Cardiac muscle cell (in vitro differentiated cells and primary cell): ENCODE measurements around the gene BNC2. TPM values are rescaled to one million over a fixed set of nuclear protein-coding genes. Genes with fewer than 3 reads are reported as not detected.

Experiments used
- DNase-seq, 2 donors: peaks; one replicate each; pipeline versions ENCODE4 v3.0.0 to v3.0.0-alpha.2; 2010 to 2017; ENCODE audit warnings: low read depth in 1 of 2, low spot score in 1 of 2
- H3K27ac ChIP-seq: fragments of 200-600 bp; sonication (generic); 2 replicates; pipeline ENCODE4 v1.5.1; 2016
- H3K27me3 ChIP-seq: fragments of 200-600 bp; sonication (generic); 2 replicates; pipeline ENCODE4 v1.6.0; 2016; ENCODE audit warnings: control low read depth
- H3K36me3 ChIP-seq: fragments of 200-600 bp; sonication (generic); 2 replicates; pipeline ENCODE4 v1.5.1; 2016; ENCODE audit warnings: control low read depth
- H3K4me1 ChIP-seq: fragments of 200-600 bp; sonication (generic); 2 replicates; pipeline ENCODE4 v1.8.1; 2017; ENCODE audit warnings: low read depth, mild to moderate bottlenecking, mixed run types
- H3K4me3 ChIP-seq: fragments of 200-600 bp; sonication (generic); 2 replicates; pipeline ENCODE4 v1.5.1; 2016; ENCODE audit warnings: mild to moderate bottlenecking
- H3K9me3 ChIP-seq: fragments of 200-600 bp; sonication (generic); 2 replicates; pipeline ENCODE4 v1.5.1; 2017; ENCODE audit warnings: low read depth, mild to moderate bottlenecking, control low read depth
- polyA plus RNA-seq: library from polyadenylated mRNA; unstranded; fragments of >200 nt; fragmentation: Nextera tagmentation; extraction: Ambion mirVana; gene quantifications from 2 replicates; pipeline ENCODE4 v1.2.1, GENCODE V29; 2016
- total RNA-seq: library from RNA; depleted of rRNA; stranded (reverse); fragments of >200 nt; gene quantifications from 2 replicates; pipeline ENCODE4 v1.2.3, GENCODE V29; 2016
- TF ChIP-seq, protein P1 (sequence below): IDR thresholded peaks from 2 replicates; pipeline ENCODE4 v1.5.1; 2012; ENCODE audit warnings: low read depth, mild to moderate bottlenecking, low read length

BNC2 gene
- total and polyA plus RNA-seq, 2 experiments from 2014 or later: 0.54 to 0.55 TPM

DNA sequence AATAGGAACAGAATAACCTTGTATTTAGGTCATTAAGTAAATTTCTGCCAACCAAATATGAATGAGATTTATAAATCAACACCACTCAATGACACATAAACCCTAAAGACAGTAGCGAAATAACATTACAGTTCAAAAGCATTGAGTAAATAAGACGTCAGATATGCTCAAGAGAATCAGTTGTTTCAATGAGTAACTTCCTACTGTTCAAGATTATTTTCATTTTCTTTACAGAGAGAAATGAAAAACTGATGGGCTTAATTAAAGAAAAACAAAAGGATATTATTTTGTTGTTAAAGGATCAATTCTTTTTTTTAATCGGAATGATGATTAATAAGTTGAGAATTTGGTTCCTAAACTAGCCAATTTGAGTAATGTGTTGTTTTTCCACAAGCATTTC, 150.1 kb downstream of the BNC2 start:
- TF ChIP-seq, protein P1, sequence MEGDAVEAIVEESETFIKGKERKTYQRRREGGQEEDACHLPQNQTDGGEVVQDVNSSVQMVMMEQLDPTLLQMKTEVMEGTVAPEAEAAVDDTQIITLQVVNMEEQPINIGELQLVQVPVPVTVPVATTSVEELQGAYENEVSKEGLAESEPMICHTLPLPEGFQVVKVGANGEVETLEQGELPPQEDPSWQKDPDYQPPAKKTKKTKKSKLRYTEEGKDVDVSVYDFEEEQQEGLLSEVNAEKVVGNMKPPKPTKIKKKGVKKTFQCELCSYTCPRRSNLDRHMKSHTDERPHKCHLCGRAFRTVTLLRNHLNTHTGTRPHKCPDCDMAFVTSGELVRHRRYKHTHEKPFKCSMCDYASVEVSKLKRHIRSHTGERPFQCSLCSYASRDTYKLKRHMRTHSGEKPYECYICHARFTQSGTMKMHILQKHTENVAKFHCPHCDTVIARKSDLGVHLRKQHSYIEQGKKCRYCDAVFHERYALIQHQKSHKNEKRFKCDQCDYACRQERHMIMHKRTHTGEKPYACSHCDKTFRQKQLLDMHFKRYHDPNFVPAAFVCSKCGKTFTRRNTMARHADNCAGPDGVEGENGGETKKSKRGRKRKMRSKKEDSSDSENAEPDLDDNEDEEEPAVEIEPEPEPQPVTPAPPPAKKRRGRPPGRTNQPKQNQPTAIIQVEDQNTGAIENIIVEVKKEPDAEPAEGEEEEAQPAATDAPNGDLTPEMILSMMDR: no peak
- H3K27ac ChIP-seq: no peak overlapping the region
- H3K27me3 ChIP-seq: peaks cover 98% of the 10 kb centered on the region
- no peak overlapping the region for H3K4me3 ChIP-seq
- H3K9me3 ChIP-seq: no peaks in the 10 kb centered on the region
- H3K36me3 ChIP-seq: no peaks in the 10 kb centered on the region
- DNase-seq: no peak
- H3K4me1 ChIP-seq: no peaks in the 10 kb centered on the region

DNA sequence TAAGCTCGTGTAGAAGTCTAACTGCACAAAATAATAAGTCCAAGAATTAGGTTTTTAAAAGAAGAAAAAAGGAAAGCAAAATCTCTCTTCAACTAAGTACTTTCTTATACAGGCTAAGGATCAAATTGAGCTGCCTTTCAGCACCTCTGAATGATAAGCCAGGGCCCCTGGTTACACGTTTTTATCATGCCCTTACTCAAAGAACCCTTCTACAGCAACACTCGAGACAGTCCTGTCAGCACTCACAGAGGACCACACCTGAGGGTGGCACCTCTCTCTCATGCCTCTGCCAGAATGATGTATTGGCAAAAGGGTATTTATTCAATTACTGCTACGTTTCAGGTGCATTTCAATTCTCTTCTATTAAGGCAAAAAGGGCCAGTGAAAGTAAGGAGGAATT, 150.5 kb downstream of the BNC2 start:
- TF ChIP-seq, protein P1: no peak
- H3K9me3 ChIP-seq: no peaks in the 10 kb centered on the region
- H3K4me3 ChIP-seq: no peak overlapping the region
- H3K27ac ChIP-seq: no peak overlapping the region
- H3K27me3 ChIP-seq: peaks cover 98% of the 10 kb centered on the region
- no peaks in the 10 kb centered on the region for H3K36me3 ChIP-seq
- peak in 1 of 2 donors; percentile 72 for DNase-seq
- H3K4me1 ChIP-seq: no peaks in the 10 kb centered on the region

DNA sequence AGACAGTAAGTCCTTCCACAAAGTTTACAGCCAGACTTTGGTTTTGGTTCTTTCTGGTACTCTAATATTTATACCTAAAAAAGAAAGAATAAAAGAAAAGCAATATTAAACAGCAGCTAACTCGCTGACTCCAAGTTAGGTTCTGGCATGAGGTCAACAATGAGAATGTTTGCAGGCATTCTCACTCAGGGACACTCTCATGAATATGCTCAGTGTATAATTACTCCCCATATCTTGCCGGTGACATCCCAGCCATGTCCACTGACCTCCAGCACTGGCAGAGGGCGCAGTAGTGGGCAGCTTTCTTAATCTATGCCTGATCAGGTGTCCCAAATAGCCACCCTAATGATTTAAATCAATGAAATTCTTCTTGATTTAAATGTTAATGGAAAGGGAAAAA, 151.5 kb downstream of the BNC2 start:
- no peaks in the 10 kb centered on the region for H3K9me3 ChIP-seq
- TF ChIP-seq, protein P1: no peak
- H3K27ac ChIP-seq: no peak overlapping the region
- H3K36me3 ChIP-seq: no peaks in the 10 kb centered on the region
- H3K4me3 ChIP-seq: no peak overlapping the region
- H3K4me1 ChIP-seq: no peaks in the 10 kb centered on the region
- no peak for DNase-seq
- peaks cover 98% of the 10 kb centered on the region for H3K27me3 ChIP-seq

DNA sequence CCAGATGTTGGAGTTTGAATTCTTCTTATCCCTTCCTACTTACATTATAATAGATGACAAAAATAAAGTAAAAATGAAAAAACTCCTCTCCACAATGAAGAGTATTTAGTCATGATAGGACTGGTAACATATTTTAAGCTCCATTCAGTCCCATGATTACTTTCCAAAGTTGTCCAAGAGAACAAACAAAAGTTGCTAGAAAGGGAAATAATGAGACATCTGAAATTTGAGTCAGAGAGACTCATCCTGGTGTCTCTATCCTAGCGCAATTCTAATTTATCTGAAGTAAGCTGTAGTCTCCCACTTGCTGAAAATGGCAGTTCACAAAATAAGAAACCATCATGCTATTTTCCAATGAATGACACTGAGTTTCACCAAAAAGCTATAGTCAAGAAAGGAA, 152.2 kb downstream of the BNC2 start:
- TF ChIP-seq, protein P1: no peak
- Histone ChIP-seq H3K4me3 (no peak overlapping the region), H3K27me3 (peaks cover 98% of the 10 kb centered on the region), H3K4me1 (no peaks in the 10 kb centered on the region), H3K27ac (no peak overlapping the region), H3K36me3 (no peaks in the 10 kb centered on the region), H3K9me3 (no peaks in the 10 kb centered on the region)
- no peak for DNase-seq

DNA sequence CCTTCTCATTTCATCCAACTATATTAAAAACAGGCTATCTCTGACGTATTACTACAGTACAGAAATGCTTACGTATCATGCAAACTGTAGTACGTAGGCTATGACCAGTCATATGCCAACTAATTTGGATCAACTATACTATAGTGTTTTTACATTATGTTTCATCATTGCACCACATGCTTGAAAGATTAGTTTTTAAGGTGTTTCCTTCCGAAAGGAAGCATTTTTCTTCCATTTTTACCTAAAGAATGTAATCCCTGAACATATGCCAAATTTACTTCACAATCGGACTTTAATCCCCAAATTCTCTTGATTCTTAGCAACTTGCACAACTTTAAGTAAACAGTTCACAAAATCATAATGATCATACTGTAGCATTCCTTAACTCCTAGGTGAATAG, 153.9 kb downstream of the BNC2 start:
- Histone ChIP-seq H3K4me1 (no peaks in the 10 kb centered on the region), H3K27ac (no peak overlapping the region), H3K27me3 (peaks cover 98% of the 10 kb centered on the region), H3K36me3 (no peaks in the 10 kb centered on the region), H3K4me3 (no peak overlapping the region), H3K9me3 (no peaks in the 10 kb centered on the region)
- DNase-seq: no peak
- TF ChIP-seq, protein P1: no peak

DNA sequence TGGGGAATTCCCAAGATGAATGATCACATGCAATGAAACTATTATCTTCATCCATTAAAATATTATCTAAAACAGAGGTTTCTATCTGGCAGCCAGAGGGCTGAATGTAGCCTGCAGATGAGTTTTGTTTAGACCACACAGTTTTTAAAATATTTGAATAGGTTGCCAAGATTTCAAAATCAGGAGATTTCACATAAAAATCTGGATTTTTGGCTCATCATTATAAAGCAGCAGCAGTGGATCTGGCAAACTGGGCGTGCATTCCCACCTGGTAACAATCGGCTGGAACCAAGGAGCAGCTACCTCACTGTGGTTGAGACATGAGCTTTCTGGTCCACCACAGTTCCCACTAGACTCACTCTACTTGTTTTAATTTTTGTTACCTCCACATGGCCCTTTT, 155.1 kb downstream of the BNC2 start:
- H3K4me1 ChIP-seq: no peaks in the 10 kb centered on the region
- TF ChIP-seq, protein P1: no peak
- H3K4me3 ChIP-seq: no peak overlapping the region
- H3K36me3 ChIP-seq: no peaks in the 10 kb centered on the region
- peak in 1 of 2 donors; percentile 72 for DNase-seq
- no peaks in the 10 kb centered on the region for H3K9me3 ChIP-seq
- H3K27ac ChIP-seq: no peak overlapping the region
- H3K27me3 ChIP-seq: peaks cover 98% of the 10 kb centered on the region
